A549 (cell line): ENCODE measurements around the gene OSR1.

Experiments used
- NR3C1 ChIP-seq: fragments of >200 bp; sonication (Bioruptor Twin); formaldehyde crosslinking; IDR thresholded peaks from 3 replicates; pipeline ENCODE4 v1.6.1; 2017
- RFX5 ChIP-seq: fragments of 450-650 bp; IDR thresholded peaks from 2 replicates; pipeline ENCODE4 v1.7.1; 2014; ENCODE audit warnings: antibody characterized with exemption, mild to moderate bottlenecking, moderate library complexity
- TFCP2L1 ChIP-seq: fragments of 250-450 bp; sonication (Bioruptor Pico); IDR thresholded peaks from 2 replicates; pipeline ENCODE4 v1.5.0; 2021; ENCODE audit warnings: mild to moderate bottlenecking
- TF ChIP-seq, protein P1 (sequence below): fragments of 200-600 bp; sonication (generic); IDR thresholded peaks from 2 replicates; pipeline ENCODE4 v1.6.1; 2016; ENCODE audit warnings: antibody characterized with exemption, mild to moderate bottlenecking, moderate library complexity

DNA sequence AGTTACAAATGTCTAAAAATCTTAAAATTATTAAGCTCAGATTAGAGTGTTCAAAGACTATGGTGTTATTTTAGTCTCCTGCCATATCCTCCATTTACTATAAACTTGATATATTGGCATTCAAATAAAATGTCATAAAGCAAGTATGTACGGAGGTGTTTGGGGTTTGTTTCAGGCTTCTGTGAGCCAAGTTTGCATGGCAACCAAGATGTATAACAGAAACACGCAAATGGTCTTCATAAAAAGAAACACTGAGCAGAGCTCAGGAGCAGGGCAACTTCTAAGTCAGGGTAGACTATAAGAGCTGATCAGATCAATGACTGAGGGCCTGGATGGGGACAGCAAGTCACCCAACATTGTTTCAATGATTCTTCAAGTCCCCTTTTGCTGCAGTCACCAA is 20.5 kb upstream of the OSR1 start:
- TF ChIP-seq, protein P1, sequence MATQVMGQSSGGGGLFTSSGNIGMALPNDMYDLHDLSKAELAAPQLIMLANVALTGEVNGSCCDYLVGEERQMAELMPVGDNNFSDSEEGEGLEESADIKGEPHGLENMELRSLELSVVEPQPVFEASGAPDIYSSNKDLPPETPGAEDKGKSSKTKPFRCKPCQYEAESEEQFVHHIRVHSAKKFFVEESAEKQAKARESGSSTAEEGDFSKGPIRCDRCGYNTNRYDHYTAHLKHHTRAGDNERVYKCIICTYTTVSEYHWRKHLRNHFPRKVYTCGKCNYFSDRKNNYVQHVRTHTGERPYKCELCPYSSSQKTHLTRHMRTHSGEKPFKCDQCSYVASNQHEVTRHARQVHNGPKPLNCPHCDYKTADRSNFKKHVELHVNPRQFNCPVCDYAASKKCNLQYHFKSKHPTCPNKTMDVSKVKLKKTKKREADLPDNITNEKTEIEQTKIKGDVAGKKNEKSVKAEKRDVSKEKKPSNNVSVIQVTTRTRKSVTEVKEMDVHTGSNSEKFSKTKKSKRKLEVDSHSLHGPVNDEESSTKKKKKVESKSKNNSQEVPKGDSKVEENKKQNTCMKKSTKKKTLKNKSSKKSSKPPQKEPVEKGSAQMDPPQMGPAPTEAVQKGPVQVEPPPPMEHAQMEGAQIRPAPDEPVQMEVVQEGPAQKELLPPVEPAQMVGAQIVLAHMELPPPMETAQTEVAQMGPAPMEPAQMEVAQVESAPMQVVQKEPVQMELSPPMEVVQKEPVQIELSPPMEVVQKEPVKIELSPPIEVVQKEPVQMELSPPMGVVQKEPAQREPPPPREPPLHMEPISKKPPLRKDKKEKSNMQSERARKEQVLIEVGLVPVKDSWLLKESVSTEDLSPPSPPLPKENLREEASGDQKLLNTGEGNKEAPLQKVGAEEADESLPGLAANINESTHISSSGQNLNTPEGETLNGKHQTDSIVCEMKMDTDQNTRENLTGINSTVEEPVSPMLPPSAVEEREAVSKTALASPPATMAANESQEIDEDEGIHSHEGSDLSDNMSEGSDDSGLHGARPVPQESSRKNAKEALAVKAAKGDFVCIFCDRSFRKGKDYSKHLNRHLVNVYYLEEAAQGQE = no peak
- TF ChIP-seq NR3C1 (no peak), TFCP2L1 (CRISPR knock-in tag) (no peak), RFX5 (no peak)
